Peyer's patch (tissue), 4 donors: Measurements from ENCODE around the gene DDIT4. TPM values are rescaled to one million over a fixed set of nuclear protein-coding genes. Genes with fewer than 3 reads are reported as not detected.

ENCODE experiments used
- DNase-seq, 3 donors: peaks; one replicate each; pipeline ENCODE4 v3.0.0-alpha.2; 2017 to 2019
- H3K27ac ChIP-seq, 4 donors: fragments of 200-600 bp; sonication (generic); one replicate each; pipeline ENCODE4 v1.5.1; 2016 to 2019
- H3K27me3 ChIP-seq, 2 donors: fragments of 200-600 bp; sonication (generic); one replicate each; pipeline ENCODE4 v1.5.1; 2019
- H3K36me3 ChIP-seq, 3 donors: fragments of 200-600 bp; sonication (generic); one replicate each; pipeline ENCODE4 v1.5.1; 2016 to 2019
- H3K4me1 ChIP-seq, 4 donors: fragments of 200-600 bp; sonication (generic); one replicate each; pipeline ENCODE4 v1.5.1; 2016 to 2019
- H3K4me3 ChIP-seq, 4 donors: fragments of 200-600 bp; sonication (generic); 1 replicate in 3 of 4; 2 replicates in 1 of 4; pipeline ENCODE4 v1.5.1; 2016 to 2019; ENCODE audit warnings: mild to moderate bottlenecking in 1 of 4
- H3K9me3 ChIP-seq, 4 donors: fragments of 200-600 bp; sonication (generic); one replicate each; pipeline ENCODE4 v1.5.1; 2016 to 2019; ENCODE audit warnings: mild to moderate bottlenecking in 1 of 4
- CTCF ChIP-seq, 6 experiments: fragments of 450-650 bp in 4 of 6; fragments of 200-600 bp in 2 of 6; sonication (generic) in 1 of 6; IDR thresholded peaks; one replicate each; pipeline ENCODE4 v1.5.1; 2017 to 2019; ENCODE audit warnings: antibody characterized with exemption in 6 of 6, mild to moderate bottlenecking in 3 of 6, moderate library complexity in 1 of 6
- POLR2A ChIP-seq, 2 donors: fragments of 450-650 bp; IDR thresholded peaks; one replicate each; pipeline ENCODE4 v1.5.1; 2017; ENCODE audit warnings: antibody characterized with exemption in 2 of 2, mild to moderate bottlenecking in 2 of 2, moderate library complexity in 2 of 2
- total RNA-seq, 4 donors: library from RNA; depleted of rRNA; stranded (reverse); fragments of >200 nt; gene quantifications; one replicate each; pipeline ENCODE4 v1.1.0, GENCODE V29; 2016

DDIT4 gene
- total RNA-seq, 4 donors from 2014 or later = 80.6 to 275 (median 123) TPM

GRCh38 chr10:72251635-72252034 is 22.1 kb upstream of the DDIT4 start:
- DNase-seq = no peak
- no peak overlapping the region for H3K4me3 ChIP-seq
- no peaks in the 10 kb centered on the region for H3K27me3 ChIP-seq
- H3K4me1 ChIP-seq = peaks cover 7 to 83% (median 55%) of the 10 kb centered on the region in 4 donors
- peak overlapping the region in 1 of 4 donors; percentile 46 for H3K27ac ChIP-seq
- no peaks in the 10 kb centered on the region for H3K36me3 ChIP-seq
- TF ChIP-seq POLR2A (IDR thresholded peaks at IDR 0.05) (no peak), CTCF (IDR thresholded peaks at IDR 0.05) (no peak)
- H3K9me3 ChIP-seq = no peaks in the 10 kb centered on the region

- Histone ChIP-seq H3K4me1 (peaks cover under 1 to 78% (median 49%) of the 10 kb centered on the region in 4 donors), H3K27me3 (no peaks in the 10 kb centered on the region), H3K27ac (peak overlapping the region; percentile 36 to 96 (median 86)), H3K9me3 (no peaks in the 10 kb centered on the region), H3K36me3 (no peaks in the 10 kb centered on the region), H3K4me3 (no peak overlapping the region)
- no peak for DNase-seq
- TF ChIP-seq CTCF (IDR thresholded peaks at IDR 0.05) (no peak), POLR2A (IDR thresholded peaks at IDR 0.05) (no peak)
Measured at GRCh38 chr10:72252972-72253371, 20.8 kb upstream of the DDIT4 start.

- H3K27ac ChIP-seq = peak overlapping the region; percentile 36 to 96 (median 86)
- H3K27me3 ChIP-seq = no peaks in the 10 kb centered on the region
- no peaks in the 10 kb centered on the region for H3K9me3 ChIP-seq
- no peak overlapping the region for H3K4me3 ChIP-seq
- H3K36me3 ChIP-seq = no peaks in the 10 kb centered on the region
- DNase-seq = no peak
- H3K4me1 ChIP-seq = peaks cover 0 to 72% (median 48%) of the 10 kb centered on the region in 4 donors
- TF ChIP-seq CTCF (IDR thresholded peaks at IDR 0.05) = no peak
- no peak for TF ChIP-seq POLR2A (IDR thresholded peaks at IDR 0.05)
Measured at GRCh38 chr10:72253578-72253977, 20.1 kb upstream of the DDIT4 start.

- peak overlapping the region in 3 of 4 donors; percentile 4 to 22 (median 17) for H3K4me3 ChIP-seq
- peak; percentile 43 to 64 for TF ChIP-seq POLR2A (IDR thresholded peaks at IDR 0.05)
- no peak for TF ChIP-seq CTCF (IDR thresholded peaks at IDR 0.05)
- H3K9me3 ChIP-seq = no peaks in the 10 kb centered on the region
- no peaks in the 10 kb centered on the region for H3K27me3 ChIP-seq
- H3K36me3 ChIP-seq = no peaks in the 10 kb centered on the region
- H3K27ac ChIP-seq = peak overlapping the region; percentile 76 to 96 (median 86)
- DNase-seq = peak; percentile 74 to 94 (median 91)
- H3K4me1 ChIP-seq = peaks cover 0 to 73% (median 49%) of the 10 kb centered on the region in 4 donors
Measured at GRCh38 chr10:72254813-72255568, 18.7 kb upstream of the DDIT4 start.

- Histone ChIP-seq H3K4me3 (no peak overlapping the region), H3K9me3 (no peaks in the 10 kb centered on the region), H3K36me3 (no peaks in the 10 kb centered on the region), H3K4me1 (peaks cover 0 to 73% (median 49%) of the 10 kb centered on the region in 4 donors), H3K27me3 (no peaks in the 10 kb centered on the region), H3K27ac (peak overlapping the region; percentile 76 to 96 (median 86))
- TF ChIP-seq CTCF (IDR thresholded peaks at IDR 0.05) = no peak
- DNase-seq = no peak
Measured at GRCh38 chr10:72255977-72256729, 17.6 kb upstream of the DDIT4 start.
